Kidney tubule cell (primary cell): Measurements from ENCODE around the gene CDH3.

ENCODE experiments used
- DNase-seq: peaks from one replicate; pipeline ENCODE4 v3.0.0-alpha.2; 2018; ENCODE audit warnings: low spot score

The CDH3 gene

GRCh38 chr16:68652659-68653058, 7.5 kb downstream of the CDH3 start:
- no peak for DNase-seq

- DNase-seq, result no peak
Measured at GRCh38 chr16:68655806-68656205, 10.7 kb downstream of the CDH3 start.

GRCh38 chr16:68656751-68657150, 11.6 kb downstream of the CDH3 start:
- no peak for DNase-seq

GRCh38 chr16:68658341-68658973, 13.3 kb downstream of the CDH3 start:
- DNase-seq, result peak; percentile 89

GRCh38 chr16:68658974-68659360, 13.9 kb downstream of the CDH3 start:
- no peak for DNase-seq

- no peak for DNase-seq
Measured at GRCh38 chr16:68659412-68660358, 14.6 kb downstream of the CDH3 start.

- peak; percentile 24 for DNase-seq
Measured at GRCh38 chr16:68660359-68660795, 15.3 kb downstream of the CDH3 start.

GRCh38 chr16:68662035-68662434, 16.9 kb downstream of the CDH3 start:
- DNase-seq, result no peak

- DNase-seq, result no peak
Measured at GRCh38 chr16:68664297-68664696, 19.2 kb downstream of the CDH3 start.

GRCh38 chr16:68665501-68665900, 20.4 kb downstream of the CDH3 start:
- DNase-seq, result peak; percentile 93

GRCh38 chr16:68668266-68668665, 23.2 kb downstream of the CDH3 start:
- DNase-seq, result peak; percentile 68

GRCh38 chr16:68676113-68676860, 31.2 kb downstream of the CDH3 start:
- no peak for DNase-seq

- no peak for DNase-seq
Measured at GRCh38 chr16:68681038-68681437, 35.9 kb downstream of the CDH3 start.

GRCh38 chr16:68685685-68686478, 40.8 kb downstream of the CDH3 start:
- no peak for DNase-seq

- no peak for DNase-seq
Measured at GRCh38 chr16:68686905-68687304, 41.8 kb downstream of the CDH3 start.

GRCh38 chr16:68689921-68690320, 44.8 kb downstream of the CDH3 start:
- DNase-seq, result no peak

GRCh38 chr16:68695575-68695974, 50.5 kb downstream of the CDH3 start:
- no peak for DNase-seq

- DNase-seq, result no peak
Measured at GRCh38 chr16:68696514-68696913, 51.4 kb downstream of the CDH3 start.

GRCh38 chr16:68698091-68698490, 53.0 kb downstream of the CDH3 start:
- DNase-seq, result no peak

GRCh38 chr16:68700120-68700519, 55.0 kb downstream of the CDH3 start:
- peak; percentile 31 for DNase-seq

GRCh38 chr16:68700831-68701230, 55.7 kb downstream of the CDH3 start:
- no peak for DNase-seq
